Mammary epithelial cell (primary cell): ENCODE results near the gene MPRIP.

Experiments used
- EZH2 ChIP-seq: IDR thresholded peaks from 2 replicates; pipeline ENCODE4 v1.6.1; 2012; ENCODE audit warnings: low read length, inconsistent platforms, borderline replicate concordance
- TF ChIP-seq, protein P1 (sequence below), 2 donors: IDR thresholded peaks in 1 of 2; conservative IDR thresholded peaks in 1 of 2; 2 replicates each; pipeline ENCODE4 v1.5.1; 2011 to 2012; ENCODE audit warnings: inconsistent platforms in 2 of 2, low read length in 2 of 2, mild to moderate bottlenecking in 2 of 2, control low read depth in 1 of 2, low read depth in 1 of 2; ENCODE audit not compliant: insufficient read depth in 1 of 2; ENCODE audit errors: extremely low read depth in 1 of 2

DNA sequence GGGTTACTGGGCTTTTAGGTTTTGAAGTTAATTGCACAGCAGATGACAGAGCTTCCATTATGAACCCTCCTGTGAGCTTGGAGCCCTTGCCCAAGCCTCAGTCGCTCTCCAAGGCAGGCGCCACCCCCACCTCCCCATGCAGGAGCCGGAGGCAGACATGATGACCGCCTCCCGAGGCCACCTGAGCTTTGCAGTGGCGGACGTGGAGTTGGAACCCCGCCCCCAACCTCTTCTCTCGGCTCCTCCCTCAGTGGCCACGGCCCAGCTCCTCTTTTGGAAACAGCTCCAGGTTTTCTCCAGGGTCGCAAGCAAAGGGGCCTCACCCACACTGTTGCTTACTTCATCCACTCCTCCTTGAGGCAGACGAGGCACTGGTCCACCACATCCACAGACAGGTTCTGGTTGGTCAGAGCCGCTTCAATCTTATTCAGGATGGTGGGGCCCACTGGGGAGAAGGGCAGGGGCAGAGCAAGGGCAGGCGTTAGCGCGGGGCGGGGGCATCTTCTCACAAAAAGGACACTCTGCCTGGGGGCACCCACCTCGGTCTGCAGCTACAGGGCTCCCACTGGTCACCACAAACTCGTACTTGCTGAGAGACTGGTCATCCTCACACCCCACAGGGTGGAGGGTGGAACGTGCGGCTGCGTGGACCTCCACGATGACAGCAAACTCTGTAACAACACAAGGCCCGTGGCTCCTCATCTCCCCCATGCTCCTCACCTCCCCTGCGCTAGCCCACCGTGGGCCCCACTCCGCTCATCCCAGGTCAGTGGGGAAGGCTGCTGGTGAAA lies 172.6 kb downstream of the MPRIP start:
- TF ChIP-seq, protein P1, sequence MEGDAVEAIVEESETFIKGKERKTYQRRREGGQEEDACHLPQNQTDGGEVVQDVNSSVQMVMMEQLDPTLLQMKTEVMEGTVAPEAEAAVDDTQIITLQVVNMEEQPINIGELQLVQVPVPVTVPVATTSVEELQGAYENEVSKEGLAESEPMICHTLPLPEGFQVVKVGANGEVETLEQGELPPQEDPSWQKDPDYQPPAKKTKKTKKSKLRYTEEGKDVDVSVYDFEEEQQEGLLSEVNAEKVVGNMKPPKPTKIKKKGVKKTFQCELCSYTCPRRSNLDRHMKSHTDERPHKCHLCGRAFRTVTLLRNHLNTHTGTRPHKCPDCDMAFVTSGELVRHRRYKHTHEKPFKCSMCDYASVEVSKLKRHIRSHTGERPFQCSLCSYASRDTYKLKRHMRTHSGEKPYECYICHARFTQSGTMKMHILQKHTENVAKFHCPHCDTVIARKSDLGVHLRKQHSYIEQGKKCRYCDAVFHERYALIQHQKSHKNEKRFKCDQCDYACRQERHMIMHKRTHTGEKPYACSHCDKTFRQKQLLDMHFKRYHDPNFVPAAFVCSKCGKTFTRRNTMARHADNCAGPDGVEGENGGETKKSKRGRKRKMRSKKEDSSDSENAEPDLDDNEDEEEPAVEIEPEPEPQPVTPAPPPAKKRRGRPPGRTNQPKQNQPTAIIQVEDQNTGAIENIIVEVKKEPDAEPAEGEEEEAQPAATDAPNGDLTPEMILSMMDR (conservative IDR thresholded peaks at IDR 0.05 in 1 of 2, IDR thresholded peaks at IDR 0.05 in 1 of 2; ENCODE audit: extremely low read depth in 1 of 2, insufficient read depth in 1 of 2, low read depth in 1 of 2, low read length in 2 of 2): no peak
- TF ChIP-seq EZH2: no peak
